Hematopoietic multipotent progenitor cell treated with erythropoietin and hydrocortisone succinate and interleukin-3 and kit ligand, for 8 days (in vitro differentiated cells): ENCODE measurements around the gene SPEF2.
A peak's percentile ranks its signal among the peaks of the same experiment; 100 is the strongest.

ENCODE experiments used
- DNase-seq: peaks from one replicate; pipeline ENCODE4 v3.0.0-alpha.2; 2015

The SPEF2 gene

GRCh38 chr5:35741971-35742370 lies 124.3 kb downstream of the SPEF2 start:
- no peak for DNase-seq

GRCh38 chr5:35743644-35744043 lies 126.0 kb downstream of the SPEF2 start:
- no peak for DNase-seq

DNA sequence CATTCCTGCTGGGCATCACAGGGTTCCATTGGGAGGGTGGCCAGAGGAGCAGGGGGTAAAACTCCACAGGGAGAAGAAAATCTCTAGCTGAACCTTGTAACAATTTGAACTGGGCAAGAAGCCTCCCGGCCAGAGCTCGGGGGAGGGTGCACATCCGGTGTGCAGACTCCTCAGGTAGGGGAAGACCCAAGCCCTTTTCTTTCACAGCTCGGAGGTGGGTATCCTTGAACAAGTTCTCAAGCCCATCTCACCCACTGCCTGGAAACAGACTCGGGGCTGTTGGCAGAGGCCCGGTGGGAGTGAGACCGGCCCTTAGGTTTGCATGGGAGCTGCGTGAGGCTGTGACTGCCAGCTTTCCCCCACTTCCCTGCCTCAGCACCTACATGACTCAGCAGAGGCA lies 127.5 kb downstream of the SPEF2 start:
- no peak for DNase-seq

- no peak for DNase-seq
Observed at GRCh38 chr5:35745660-35746059, 128.0 kb downstream of the SPEF2 start.

- DNase-seq: no peak
Observed at GRCh38 chr5:35752012-35752411, 134.3 kb downstream of the SPEF2 start.

- no peak for DNase-seq
Observed at GRCh38 chr5:35753500-35753899, 135.8 kb downstream of the SPEF2 start.

DNA sequence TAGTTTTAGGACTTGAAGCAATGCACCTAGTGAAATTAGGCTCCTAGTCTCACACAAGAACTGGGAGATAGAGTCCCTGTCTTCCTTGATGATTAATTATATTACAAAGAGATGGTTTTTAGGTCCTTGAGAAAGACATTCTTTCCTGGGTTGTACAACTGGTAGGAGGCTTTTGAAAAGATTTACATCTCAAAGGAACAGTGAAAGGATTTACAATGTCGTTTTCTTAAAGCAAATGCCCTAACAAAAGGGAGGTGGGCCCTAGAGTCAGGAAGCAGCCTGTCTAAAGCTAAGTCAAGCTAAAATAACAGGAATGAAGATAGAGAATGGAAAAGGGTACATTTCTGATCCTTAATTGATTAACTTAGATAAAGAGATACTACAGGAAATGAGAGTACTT lies 136.8 kb downstream of the SPEF2 start:
- DNase-seq: no peak

- DNase-seq: no peak
Observed at GRCh38 chr5:35755966-35756365, 138.3 kb downstream of the SPEF2 start.

DNA sequence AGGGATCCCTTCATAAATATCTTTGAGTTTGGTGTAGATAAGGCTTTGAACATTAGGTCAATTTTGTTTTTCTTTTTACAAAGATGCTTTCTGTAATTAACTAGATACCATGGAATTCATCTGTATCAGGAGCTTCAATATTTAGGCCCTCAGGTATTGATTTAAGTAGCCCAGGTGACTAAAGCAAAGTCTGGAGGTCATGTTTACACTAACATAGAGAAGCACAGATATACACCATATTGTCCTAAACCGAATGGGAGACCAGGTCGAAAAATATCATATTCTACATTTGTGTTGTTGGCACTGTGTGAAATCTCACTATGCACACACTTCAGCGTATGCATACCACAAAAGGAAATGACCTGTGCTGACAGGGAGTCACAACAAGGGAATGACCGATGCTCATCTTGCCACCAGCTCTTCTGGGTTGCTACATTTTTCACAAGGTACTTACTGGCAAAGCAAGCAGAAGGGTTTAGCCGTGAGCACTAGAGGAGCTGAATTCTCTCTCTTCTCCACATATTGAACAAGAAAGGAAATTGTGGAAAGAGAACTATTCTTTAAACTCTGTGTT lies 140.6 kb downstream of the SPEF2 start:
- no peak for DNase-seq

- DNase-seq: no peak
Observed at GRCh38 chr5:35761541-35761940, 143.9 kb downstream of the SPEF2 start.

- no peak for DNase-seq
Observed at GRCh38 chr5:35762368-35762767, 144.7 kb downstream of the SPEF2 start.

DNA sequence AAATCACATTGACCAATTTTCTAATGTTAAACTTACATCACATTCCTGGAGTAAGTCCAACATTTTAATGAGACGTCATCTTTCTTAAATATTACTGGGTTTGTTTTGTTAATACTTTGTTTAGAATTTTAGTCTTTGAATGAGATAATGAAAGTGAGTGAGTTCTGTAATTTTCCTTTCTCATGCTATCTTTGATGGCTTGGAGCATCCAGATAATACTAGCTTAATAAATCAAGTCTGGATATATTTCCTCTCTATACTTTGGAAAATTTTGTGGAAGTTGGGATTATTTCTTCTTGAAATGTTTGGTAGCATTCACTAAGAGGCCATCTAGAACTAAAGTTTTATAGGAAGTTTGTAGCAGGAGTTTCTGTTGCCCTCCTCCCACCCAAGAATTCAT lies 148.3 kb downstream of the SPEF2 start:
- DNase-seq: no peak

DNA sequence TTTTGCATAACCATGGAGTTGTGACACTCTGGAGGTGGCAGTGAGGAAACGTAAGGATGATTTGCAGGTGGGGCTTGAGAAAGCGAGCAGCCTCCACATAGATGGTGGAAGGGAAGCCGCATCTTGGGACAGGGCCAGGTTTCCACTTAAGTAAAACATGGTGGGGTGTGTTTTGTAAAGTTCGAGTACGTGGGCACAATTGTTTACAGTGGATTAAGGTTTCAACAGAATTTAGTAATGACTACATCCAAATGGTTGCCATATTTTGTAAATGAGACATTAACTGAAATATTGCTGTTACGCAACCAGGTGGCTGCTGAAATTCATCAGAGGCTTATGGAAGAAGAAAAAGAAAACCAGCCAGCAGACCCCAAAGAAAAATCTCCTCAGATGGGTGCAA lies 153.6 kb downstream of the SPEF2 start:
- no peak for DNase-seq

DNA sequence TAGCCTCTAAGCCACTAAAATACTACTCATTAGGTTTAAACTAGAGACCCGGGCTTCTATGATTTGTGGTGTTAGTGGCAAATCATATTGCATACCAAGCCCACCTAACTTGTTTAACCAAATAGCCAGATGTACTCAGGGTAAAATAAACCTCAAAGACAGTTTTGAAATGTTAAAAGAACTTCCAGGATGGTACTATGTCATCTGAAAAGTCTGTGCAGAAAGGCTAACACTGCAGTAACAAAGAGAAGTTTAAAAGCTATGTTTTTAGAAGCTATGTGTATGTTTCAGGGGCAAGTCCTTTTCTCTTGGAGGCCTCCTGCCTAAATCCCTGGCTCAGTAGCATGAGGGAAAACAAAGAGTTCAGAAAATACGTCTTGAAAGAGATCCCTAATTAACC lies 154.2 kb downstream of the SPEF2 start:
- DNase-seq: no peak

GRCh38 chr5:35773967-35774366 lies 156.3 kb downstream of the SPEF2 start:
- no peak for DNase-seq

DNA sequence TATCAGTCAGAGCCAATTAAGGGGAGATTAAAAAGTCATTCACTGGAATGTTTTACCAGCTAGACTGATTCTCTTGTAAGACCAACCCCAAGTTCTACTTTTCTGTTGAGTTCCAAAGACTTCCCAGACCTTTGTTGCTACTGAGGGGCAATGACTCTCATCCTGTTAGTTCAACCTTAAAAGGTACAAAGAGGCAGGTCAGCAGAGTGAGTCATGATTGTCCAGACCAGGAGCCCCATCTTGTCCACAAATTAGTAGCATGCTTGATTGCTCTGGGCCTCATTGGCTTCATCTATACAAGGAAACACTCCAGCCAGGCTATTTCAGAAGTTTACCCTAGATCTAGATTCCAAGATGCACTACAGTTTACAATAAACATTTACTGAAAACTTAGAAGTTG lies 159.1 kb downstream of the SPEF2 start:
- no peak for DNase-seq

- DNase-seq: peak; percentile 75
Observed at GRCh38 chr5:35777358-35778087, 159.9 kb downstream of the SPEF2 start.

- no peak for DNase-seq
Observed at GRCh38 chr5:35778259-35778769, 160.7 kb downstream of the SPEF2 start.

- no peak for DNase-seq
Observed at GRCh38 chr5:35780236-35780635, 162.6 kb downstream of the SPEF2 start.

- no peak for DNase-seq
Observed at GRCh38 chr5:35781181-35781790, 163.6 kb downstream of the SPEF2 start.

DNA sequence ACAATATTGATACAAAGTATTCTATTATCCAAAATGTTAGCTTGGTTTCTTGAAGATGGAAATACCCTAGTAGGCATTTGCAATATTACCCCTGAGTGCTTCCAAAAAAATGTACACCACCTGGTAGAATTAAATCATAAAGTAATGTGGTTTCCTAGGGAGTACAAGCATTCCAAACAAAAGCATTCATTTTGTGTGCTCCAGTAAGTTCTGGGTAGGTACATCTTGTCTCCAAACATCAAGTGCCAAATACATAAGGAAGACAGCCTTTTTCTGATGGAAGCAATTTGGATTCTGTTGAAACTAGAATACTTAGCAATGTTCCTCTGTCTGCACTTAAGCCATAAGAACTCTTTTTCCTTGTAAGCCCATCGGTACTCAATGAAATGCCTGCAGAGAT lies 165.9 kb downstream of the SPEF2 start:
- no peak for DNase-seq

GRCh38 chr5:35785601-35786085 lies 168.0 kb downstream of the SPEF2 start:
- no peak for DNase-seq

DNA sequence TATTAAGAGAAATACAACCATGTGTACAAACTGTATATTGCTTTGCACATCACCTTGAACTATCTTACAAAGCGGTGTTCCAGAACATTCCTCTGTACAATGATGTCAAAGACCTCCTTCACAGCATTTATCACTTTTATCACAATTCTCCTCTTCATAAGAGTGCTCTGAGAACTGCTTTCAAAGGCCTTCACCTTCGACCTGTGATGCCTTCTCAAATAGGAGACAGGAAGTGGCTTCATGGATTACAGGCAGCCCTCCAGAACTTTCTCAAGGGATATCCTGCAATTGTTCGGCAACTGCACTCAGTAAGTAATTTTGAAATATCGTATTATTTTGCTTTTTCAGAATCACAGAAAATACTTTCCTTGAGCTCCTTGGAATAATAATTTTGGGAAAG lies 171.1 kb downstream of the SPEF2 start:
- no peak for DNase-seq
